Glomerular visceral epithelial cell (primary cell): Measurements from ENCODE around the gene FHIT.

Experiments used
- DNase-seq: peaks from one replicate; pipeline ENCODE4 v3.0.0-alpha.2; 2016; ENCODE audit errors: extremely low spot score

Gene FHIT

GRCh38 chr3:60225848-60226247 is 1025.4 kb downstream of the FHIT start:
- no peak for DNase-seq

DNA sequence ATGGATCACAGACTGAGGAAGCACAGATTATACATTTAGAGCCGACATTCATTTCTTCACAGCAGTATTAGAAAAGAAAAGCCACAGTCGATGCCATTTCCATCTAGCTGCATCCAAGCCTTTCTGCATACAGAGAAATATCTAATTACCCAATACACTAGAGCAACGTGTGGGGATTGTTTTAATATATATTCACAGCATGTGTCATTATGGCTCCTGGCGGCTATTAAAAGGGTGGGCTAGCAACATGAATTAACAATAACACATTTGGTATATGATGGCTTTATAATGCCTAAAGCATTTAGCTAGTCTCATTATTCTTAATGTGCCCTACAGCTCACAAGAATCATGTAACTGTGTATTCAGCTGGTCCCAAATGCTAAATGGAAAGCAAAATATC is 1030.5 kb downstream of the FHIT start:
- DNase-seq, result no peak

DNA sequence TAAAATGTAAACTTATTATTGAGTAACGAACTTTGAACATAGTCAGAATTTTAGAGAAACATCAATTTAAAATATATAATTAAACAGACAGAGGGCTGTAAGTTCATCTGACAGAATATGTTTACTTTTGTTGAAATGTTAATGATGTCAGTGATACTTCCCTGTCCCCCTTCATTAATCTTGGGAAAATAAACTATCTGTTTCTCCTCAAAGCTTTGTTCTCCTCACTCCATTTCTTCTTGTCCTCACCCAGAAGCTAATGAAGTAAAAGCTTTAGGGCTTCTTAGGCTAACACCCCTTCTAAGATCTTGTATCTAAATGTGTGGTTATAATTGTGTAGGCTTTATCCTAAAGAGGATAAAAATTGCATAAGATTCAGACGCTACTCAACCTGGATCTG is 1031.8 kb downstream of the FHIT start:
- no peak for DNase-seq

DNA sequence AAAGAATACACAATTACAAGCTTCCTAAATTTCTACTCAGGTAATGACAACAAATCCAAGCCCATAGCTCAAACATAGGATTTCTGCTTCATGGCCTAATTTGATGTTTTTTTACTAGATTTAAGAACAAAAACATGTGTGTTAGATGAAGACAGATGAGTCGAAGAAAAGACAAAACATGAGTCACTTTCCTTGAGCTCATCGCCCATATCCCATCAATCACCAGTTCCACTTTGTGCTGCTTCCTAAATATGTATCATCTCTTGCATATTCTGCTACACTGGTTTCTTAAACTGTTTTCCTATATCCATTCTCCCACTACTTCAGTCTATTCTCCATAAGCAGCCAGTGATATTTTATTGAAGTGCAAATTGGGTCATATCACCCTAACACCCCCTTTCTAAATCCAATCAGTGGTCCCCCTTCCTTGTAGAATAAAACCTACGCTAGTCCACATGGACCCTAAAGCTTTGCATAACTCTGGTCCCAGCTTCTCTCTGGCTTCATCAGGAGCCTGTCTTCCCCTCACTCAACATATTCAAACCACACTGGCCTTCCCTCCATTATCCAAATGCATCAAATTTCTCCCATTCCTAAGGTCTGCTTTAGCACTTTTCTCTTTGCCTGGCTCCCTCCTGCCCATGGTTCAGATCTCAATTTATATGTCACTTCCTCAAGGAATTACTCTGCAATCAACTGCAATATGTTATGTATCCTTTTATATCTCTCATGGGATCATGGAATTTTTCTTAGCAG is 1033.9 kb downstream of the FHIT start:
- DNase-seq, result no peak

GRCh38 chr3:60216462-60217075 is 1034.7 kb downstream of the FHIT start:
- no peak for DNase-seq

GRCh38 chr3:60215946-60216345 is 1035.3 kb downstream of the FHIT start:
- DNase-seq, result no peak

DNA sequence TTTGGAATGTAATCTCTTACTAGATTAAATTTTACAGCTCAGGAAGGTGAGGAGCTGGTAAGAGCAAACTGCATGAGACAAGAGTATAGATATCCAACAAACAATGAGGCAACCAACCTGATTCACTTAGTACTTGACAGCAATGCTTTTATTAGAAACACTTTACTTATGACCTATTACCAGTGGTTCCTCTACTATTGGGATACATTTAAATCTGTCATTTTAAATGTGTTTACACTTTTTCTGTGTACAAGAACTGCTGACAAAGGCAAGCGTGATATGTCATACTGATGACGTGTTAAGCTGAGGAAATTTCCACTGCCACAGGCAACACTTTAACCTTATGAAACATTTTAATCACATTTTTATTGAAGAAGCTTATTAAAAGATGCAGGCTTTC is 1043.3 kb downstream of the FHIT start:
- DNase-seq, result no peak

DNA sequence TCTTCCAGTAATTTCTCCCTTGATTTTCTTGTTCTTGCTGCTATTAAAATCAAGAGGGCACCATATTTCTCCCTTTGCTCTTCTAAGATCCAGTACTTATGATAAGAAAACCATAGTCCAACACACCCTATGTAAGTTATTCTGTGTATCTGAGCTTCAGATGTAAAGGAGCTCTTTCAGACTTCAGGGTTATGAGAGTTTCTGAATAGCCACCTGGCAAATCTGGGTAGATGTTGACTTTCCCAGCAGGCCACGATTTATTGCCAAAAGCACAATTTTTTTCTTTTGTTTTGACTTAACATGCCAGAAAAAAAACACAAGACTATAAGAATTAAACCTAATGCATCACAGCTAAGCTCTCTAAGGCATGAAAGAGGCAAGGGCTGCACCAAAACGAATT is 1045.0 kb downstream of the FHIT start:
- DNase-seq, result no peak

DNA sequence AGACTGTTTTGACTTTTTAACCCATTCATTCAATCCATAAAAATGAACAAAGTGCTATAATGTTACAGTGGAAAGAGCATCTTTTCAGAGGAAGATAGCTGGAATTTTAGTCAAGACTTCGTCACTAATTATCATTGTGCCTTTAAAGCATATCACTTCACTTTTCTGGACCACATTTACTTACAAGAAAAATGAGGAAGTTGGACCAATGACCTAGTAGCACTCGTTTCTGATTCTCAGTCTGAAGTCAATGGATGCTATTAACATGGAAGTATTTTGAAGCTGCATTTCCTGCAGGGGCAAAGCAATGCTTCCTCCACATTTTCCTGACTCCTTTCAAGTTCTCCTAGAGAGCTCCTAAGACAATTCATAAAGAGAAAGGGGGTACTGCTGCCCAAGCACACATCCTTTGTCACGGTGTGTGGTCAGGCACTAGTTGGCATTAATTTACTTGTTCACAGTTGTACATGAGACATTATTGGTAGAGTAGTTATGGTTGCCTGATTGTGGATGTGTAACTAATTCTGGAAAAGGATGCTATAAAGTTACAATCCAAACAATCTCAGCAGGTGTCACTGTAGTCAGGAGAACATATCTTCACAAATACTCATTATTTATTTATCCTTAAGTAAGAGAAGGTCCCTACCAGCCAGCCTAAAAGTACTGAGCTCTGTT is 1049.1 kb downstream of the FHIT start:
- DNase-seq, result no peak

GRCh38 chr3:60199306-60199705 is 1051.9 kb downstream of the FHIT start:
- no peak for DNase-seq

GRCh38 chr3:60198179-60198720 is 1053.0 kb downstream of the FHIT start:
- no peak for DNase-seq

- DNase-seq, result no peak
Observed at GRCh38 chr3:60192297-60193114, 1058.7 kb downstream of the FHIT start.

GRCh38 chr3:60190073-60190472 is 1061.2 kb downstream of the FHIT start:
- DNase-seq, result no peak

DNA sequence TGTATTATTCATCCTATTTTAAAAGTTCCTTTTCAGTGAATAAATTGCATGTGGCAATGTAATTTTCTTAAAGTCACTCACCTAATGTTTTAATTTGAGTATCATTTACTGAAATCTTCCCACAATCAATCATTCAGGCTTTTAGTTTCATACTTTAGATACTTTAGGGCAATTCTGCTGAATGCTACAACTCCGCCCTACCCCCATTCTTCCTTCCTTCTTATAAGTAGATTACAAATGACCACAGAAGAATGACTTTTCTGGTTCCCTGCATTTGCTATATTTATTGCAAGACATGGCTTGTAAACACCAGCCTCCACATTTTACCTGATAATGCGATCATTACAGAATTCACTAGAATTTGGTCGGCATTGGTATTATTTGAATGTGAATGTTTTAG is 1061.9 kb downstream of the FHIT start:
- no peak for DNase-seq

DNA sequence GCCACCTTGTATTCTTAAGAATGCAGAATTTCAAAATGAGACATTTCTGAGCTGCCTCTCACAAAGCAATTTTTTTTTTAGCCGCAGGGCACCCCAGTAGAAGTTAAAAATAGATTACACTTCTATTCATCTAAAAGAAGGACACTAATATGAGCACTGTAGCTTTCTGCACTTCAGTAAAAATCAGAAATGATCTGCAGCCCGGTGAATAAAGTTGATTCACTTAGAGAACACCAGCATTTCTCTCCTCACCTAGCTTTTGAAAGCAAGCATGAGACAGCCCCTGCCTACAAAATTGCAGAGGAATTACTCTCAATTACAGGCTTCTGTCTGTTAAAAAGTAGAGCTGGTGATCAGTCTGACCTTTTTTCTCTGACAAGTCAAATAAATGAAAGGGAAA is 1062.4 kb downstream of the FHIT start:
- DNase-seq, result no peak

- no peak for DNase-seq
Observed at GRCh38 chr3:60187343-60187742, 1063.9 kb downstream of the FHIT start.

- no peak for DNase-seq
Observed at GRCh38 chr3:60186359-60186758, 1064.9 kb downstream of the FHIT start.

GRCh38 chr3:60185161-60185560 is 1066.1 kb downstream of the FHIT start:
- no peak for DNase-seq

DNA sequence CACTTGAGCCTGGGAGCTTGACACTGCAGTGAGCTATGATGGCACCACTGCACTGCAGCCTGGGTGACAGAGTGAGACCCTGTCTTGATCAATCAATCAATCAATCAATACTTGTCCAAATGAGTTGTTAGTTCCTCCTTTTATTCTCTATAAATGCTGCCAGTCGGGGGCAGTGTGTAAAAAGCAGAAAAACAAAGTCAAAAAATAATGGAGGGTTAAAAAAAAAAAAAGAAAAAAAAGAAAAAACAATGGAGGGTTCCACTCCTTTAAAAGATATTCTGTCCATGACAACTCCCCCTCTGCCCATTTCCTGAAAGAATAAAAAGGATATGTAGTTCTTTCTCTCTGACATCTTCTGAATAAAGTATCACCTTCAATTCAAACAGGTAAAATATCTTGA is 1068.6 kb downstream of the FHIT start:
- no peak for DNase-seq

DNA sequence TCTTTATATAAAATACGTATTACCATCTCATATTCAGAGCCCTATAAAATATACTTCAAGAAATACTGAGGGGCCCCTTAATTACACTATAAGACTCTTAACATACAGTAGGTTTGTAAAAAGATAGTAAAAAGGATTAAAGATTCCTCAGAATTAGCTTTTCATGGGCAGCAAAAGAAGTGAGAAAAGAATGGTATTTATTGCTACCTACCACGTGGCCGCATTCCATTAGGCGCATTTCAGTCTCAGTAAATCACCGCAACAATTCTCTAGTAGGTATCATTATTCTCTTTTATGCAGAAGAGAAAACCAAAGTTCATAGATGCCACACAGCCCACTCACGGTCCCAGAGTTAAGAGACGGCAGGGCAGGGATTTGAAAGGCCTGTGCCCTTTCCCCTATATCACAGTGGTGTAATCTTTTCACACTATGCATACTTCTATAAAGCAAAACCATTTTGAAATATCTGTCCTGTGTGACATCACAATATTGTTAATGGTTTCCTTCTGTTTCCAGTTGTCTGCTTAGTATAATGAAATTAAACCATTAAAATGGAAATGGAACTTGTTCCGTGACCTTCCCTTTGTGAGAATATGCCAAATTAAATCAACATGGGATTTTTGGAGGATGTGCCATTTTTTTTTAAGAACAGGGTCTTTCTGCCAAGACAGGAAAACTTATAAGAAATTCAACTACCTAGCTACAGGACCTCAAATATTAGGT is 1072.2 kb downstream of the FHIT start:
- no peak for DNase-seq

GRCh38 chr3:60177726-60178125 is 1073.5 kb downstream of the FHIT start:
- no peak for DNase-seq
